ENCODE results near the gene UNC13C.

DNA sequence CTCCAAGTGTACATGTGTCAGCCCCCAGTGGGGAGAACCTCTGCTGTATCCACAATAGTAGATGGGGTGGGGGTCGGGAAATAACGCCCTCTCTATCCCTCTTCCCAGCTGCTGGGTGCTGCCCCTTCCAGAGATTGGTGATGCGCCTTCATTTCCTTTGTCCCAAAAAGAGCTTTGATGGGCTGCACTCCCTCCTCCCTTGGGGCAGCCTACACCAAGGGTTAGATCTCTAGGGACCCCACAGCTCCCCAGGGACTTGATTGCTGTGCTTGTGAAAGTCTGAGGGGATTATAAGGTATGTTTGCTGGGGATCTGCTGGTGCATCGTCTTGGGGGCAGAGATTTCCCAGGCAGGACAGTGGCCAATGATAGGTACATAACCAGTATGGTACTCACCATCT is 105.3 kb downstream of the UNC13C start:
- TF ChIP-seq POLR2A (IDR thresholded peaks at IDR 0.05) (no peak), POLR2AphosphoS5 (IDR thresholded peaks at IDR 0.05) (no peak), EP300 (IDR thresholded peaks at IDR 0.05) (no peak)
- TF ChIP-seq, protein P1, sequence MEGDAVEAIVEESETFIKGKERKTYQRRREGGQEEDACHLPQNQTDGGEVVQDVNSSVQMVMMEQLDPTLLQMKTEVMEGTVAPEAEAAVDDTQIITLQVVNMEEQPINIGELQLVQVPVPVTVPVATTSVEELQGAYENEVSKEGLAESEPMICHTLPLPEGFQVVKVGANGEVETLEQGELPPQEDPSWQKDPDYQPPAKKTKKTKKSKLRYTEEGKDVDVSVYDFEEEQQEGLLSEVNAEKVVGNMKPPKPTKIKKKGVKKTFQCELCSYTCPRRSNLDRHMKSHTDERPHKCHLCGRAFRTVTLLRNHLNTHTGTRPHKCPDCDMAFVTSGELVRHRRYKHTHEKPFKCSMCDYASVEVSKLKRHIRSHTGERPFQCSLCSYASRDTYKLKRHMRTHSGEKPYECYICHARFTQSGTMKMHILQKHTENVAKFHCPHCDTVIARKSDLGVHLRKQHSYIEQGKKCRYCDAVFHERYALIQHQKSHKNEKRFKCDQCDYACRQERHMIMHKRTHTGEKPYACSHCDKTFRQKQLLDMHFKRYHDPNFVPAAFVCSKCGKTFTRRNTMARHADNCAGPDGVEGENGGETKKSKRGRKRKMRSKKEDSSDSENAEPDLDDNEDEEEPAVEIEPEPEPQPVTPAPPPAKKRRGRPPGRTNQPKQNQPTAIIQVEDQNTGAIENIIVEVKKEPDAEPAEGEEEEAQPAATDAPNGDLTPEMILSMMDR (IDR thresholded peaks at IDR 0.05): no peak
